HG03108 (cell line): ENCODE data around the gene PRELP.
"Not testable (repeated sequence)": the region's sequence is repeated elsewhere in the genome, so short reads cannot be mapped to it uniquely, and the experiment has no call there.

Source experiments
- ATAC-seq: cut with Tn5 transposase; IDR thresholded peaks from one replicate; pipeline ENCODE4 v1.9.1; 2021; ENCODE audit warnings: moderate library complexity; ENCODE audit not compliant: unreplicated experiment

Gene PRELP

GRCh38 chr1:203453616-203454015 lies 22.0 kb upstream of the PRELP start:
- ATAC-seq: no peak

DNA sequence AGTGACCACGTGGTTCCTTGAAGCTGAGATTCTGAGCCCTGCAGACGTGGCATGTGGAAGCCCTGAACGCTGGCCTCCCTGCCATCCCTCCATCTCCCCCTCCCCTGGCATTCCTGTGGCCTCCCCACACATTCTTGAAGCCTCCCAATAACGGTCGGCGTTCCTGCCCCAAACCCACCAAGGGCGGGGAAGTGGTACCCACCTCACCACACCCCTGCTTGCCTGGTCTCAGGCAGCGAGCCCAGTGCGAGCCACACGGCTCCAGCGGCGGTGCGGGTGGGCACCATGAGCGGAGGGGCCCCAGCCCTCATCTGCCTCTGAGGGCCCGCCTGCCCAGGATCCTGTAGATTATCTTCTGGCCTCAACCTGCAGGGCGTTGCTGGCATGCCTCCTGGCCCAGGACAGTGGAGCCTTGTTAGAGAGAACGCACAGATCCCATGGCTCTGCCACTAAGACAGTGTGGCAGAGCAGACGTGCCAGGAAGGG lies 20.6 kb upstream of the PRELP start:
- no peak for ATAC-seq

- no peak for ATAC-seq
Measured at GRCh38 chr1:203455706-203456105, 19.9 kb upstream of the PRELP start.

DNA sequence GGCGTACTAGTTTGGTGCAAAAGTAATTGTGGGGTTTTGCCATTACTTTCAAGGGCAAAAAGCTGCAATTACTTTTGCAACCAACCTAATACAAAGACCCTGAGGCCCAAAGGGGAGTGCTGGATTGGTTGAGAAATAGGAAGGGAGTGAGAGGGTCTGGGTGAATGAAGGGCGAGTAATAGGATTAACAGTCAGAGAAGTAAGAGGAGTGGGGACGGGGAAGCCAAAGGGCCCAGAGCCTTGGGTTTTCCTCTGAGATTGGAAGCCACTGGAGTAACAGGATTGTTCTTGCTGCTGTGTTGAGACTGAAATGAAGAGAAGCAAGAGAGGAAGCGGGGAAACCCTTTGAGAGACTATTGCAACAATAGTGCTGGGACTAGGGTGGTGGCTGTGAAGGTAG lies 19.0 kb upstream of the PRELP start:
- ATAC-seq: no peak

GRCh38 chr1:203458078-203458477 lies 17.5 kb upstream of the PRELP start:
- no peak for ATAC-seq

- ATAC-seq: no peak
Measured at GRCh38 chr1:203459671-203460201, 15.9 kb upstream of the PRELP start.

DNA sequence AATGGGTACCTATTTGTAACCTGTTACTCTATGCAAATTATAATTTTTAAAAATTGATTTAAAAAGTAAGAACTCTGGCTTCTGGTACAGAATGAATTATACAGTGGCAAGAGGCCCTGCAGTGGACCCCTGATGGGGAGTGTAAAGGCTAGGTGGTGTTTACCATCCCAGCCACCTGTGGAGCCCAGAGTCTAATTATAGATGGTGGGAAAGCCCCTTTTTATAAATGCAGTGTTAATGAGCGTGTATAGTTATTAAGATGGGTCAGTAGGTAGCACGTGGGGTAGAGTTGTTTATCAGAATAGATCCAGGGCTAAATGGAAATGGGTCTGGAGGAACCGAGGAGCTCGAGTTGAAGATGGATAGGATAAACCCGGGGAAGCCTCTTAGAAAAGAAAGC lies 13.9 kb upstream of the PRELP start:
- ATAC-seq: no peak

- ATAC-seq: no peak
Measured at GRCh38 chr1:203462143-203462542, 13.5 kb upstream of the PRELP start.

DNA sequence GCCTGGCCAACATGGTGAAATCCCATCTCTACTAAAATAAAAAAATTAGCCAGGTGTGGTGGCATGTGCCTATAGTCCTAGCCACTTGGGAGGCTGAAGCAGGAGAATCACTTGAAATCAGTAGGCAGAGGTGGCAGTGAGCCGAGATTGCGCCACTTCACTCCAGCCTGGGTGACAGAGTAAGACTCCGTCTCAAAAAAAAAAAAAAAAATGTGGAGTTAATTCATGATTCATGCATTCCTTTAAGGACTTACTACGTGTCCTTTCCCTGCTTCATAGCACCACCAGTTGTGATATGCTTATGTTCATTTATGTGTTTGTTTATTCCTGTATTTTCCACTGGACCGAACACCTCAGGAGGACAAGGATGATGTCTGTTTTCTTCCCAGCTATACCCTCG lies 12.7 kb upstream of the PRELP start:
- no peak for ATAC-seq

DNA sequence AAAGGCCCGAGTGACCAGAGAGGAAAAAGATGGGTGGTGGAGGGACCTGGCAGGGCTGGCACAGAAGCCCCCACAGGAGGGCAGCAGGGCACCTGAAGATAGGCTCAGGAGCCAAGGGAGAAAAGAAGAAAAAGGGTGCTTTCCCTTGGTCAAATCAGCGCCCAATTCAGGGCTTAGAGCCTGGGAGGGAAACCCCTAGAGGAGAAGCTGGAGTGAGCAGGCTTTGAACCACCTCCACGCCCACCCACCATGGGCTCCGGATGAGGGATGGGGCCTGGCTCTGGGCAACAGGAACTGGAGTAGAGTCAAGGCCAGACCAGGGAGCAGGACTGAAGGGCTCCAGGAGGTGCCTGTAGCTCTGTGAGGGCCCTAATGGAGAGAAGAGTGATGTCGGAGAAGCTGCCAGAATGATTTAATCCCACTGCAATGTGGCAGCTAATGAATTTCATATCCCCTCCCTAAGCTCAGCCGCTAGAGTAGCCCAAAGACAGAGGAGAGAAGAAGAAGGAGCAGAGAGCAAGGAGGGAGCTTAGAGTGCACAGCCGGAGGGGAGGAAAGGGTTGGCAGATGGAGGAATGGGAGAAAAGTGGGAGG lies 12.0 kb upstream of the PRELP start:
- ATAC-seq: no peak

- no peak for ATAC-seq
Measured at GRCh38 chr1:203464226-203464625, 11.4 kb upstream of the PRELP start.

GRCh38 chr1:203464743-203465142 lies 10.9 kb upstream of the PRELP start:
- ATAC-seq: no peak

DNA sequence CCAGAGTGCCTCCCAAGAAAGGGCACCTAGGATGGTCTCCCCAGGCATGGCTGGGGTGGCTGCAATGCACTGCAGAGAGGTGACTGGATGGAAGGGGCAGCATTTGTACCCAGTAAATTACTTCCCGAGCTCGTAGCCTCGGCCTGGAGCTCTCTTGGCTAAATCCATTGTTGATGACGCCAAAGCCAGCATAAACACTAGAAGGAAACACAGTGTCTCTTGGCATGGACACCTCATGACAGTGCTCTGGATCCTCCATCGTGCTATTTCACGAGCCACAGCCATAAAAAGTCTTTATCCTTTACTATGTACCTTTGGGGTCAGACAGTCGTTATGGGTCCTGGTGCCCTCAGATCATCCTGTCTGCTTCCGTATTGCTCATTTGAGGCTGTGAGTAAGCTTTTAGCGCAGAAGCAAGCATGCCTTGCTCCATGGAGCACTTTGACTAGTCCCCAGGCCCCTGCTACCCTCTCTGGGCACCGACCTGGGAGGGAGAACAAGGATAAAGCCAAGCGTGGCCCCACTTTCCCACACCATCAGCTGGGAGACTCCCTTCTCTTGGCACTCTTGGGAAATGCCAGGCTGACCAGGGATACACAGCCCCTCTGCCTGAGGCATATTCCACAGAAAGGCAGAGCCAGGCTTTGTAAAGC lies 10.3 kb upstream of the PRELP start:
- ATAC-seq: no peak

- no peak for ATAC-seq
Measured at GRCh38 chr1:203465948-203466347, 9.7 kb upstream of the PRELP start.

GRCh38 chr1:203466906-203467549 lies 8.6 kb upstream of the PRELP start:
- ATAC-seq: not testable (repeated sequence)

DNA sequence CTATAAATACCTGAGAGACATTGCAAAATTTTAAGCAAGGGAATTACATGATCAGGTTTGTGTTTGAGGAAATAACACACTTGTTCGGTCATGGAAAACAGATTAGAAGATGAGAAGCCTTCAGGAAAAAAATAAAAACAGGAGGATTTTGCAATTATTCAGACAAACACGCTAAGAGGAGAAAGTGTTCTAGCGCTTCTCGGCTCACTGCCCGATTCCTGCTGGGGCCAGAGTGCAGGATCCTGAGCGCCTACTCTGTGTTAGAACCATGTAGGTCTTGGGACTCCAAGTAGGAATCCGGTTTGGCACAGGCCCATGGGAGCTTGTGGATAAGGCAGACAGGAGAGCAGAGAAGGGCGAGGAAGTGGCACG lies 8.1 kb upstream of the PRELP start:
- ATAC-seq: no peak

GRCh38 chr1:203468326-203468725 lies 7.3 kb upstream of the PRELP start:
- ATAC-seq: no peak

- ATAC-seq: no peak
Measured at GRCh38 chr1:203470240-203470639, 5.4 kb upstream of the PRELP start.

DNA sequence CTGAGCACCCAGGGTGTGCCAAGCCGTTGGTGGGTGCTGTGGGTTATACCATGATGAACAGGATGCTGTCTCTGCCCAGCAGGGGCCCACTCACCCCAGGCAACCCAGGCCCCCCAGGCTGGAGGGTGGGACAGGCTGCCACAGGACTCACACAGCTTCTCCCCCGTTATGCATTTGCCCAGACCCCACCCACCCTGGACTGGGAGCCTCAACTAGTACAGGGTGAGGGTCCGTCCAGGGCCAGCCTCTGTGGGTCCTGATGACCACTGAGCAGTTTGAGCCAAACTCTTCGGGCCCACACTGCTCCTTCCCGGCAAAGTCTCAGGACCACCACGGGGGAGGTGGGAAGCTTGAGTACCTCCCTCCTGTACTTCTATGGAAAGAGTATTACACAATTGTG lies 3.8 kb upstream of the PRELP start:
- ATAC-seq: no peak

DNA sequence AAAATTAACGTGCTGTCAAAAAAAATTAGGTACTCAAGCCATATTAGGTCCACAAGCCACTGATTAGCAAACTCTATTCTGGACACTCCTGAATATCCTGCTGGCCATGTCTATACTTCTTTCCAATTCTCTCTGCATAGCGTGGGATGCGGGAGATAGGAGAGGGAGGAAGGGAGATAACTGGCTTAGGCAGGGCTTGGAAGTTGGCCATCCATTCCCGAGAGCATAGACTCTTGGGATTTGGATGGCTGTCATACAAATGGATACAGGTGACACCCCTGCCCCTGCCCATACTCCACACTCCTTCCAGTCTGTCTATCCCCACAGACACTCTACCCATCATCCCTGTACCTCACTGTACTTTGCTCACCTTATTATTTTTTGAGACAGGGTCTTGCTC lies 2.3 kb upstream of the PRELP start:
- ATAC-seq: no peak

GRCh38 chr1:203473781-203474305 lies 1.8 kb upstream of the PRELP start:
- no peak for ATAC-seq

- ATAC-seq: no peak
Measured at GRCh38 chr1:203476216-203476814, 709 bp downstream of the PRELP start.
